ENCODE data around the gene HBM.
"Not testable (repeated sequence)": the region's sequence is repeated elsewhere in the genome, so short reads cannot be mapped to it uniquely, and the experiment has no call there.

The HBM gene

DNA sequence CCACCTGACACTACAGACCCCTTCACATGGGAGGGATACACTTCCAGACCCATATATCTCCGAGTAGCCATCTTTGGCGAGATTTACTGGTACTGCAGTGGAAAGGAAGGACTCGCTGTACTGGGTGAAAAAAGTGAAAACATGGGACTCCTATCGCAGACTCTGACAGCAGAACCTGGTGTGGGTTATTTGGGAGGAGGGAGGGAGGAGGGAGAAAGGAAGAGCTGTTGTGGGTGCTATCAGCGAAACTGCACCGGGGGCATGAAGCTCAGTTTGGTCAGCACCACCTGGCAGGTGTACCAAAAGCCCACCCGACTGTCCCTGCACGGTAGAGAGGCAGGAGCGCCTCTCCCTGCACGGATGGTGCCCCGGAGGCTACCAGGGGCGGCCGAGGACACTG is 19.4 kb downstream of the HBM start:
- no peak for DNase-seq (ENCODE audit: low spot score)

- no peak for DNase-seq (ENCODE audit: low spot score)
Observed at GRCh38 chr16:185691-186090, 19.9 kb downstream of the HBM start.

DNA sequence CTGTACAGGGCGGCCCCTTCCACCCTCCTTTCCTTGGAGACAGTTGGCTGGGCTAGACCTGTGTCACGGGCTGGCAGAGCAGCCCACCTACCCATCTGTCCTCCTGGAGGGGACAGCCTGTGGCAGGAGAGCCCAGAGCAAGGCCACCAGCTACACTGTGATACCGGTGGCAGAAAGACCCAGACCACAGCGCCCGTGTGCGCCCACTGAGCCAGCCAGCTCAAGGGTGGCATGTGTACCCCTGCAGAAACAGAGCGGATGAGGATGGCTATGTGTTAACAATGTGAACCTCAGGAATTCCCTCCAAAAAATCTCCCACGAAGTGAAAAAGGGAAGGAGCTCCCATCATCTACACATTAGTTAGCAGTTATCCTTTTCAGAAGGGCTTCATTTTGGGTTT is 21.6 kb downstream of the HBM start:
- DNase-seq (ENCODE audit: low spot score), result no peak

DNA sequence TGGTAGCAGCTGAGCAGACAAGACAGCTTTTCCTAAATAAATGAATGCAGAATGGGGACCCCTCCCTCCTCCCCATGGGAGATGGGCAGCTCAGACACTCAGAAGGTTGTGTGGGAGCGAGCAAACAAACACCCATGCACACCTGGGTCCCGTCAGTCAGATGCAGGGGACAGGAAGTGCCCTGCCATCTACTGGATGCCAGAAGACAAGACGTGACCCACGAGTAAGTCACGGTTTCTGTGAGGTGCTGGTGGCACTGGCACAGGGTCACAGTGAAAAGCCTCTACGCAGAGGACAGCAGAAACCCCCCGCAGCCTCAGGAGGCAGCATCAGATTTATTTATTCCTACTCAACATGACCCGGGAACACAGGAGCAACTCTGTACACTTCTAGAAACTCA is 22.9 kb downstream of the HBM start:
- no peak for DNase-seq (ENCODE audit: low spot score)

- no peak for DNase-seq (ENCODE audit: low spot score)
Observed at GRCh38 chr16:189604-190186, 23.9 kb downstream of the HBM start.

DNA sequence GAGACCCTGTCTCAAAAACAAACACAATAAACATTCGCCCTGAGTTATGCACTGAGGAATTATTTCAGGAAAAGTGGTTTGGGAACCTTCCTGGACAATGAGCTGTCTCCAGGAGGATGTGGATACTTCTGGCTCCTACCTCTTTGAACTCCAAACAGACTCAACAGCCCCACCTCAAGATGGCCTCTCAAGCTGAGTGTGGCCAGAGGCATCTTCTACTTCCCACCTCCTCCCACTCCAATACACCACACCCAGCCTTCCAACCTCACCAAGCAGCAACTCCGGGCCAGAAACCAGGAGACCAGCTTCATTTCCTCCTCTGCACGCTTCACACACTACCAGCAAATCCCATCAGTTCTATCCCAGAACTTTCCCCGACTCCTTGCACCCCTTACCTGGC is 26.1 kb downstream of the HBM start:
- DNase-seq (ENCODE audit: low spot score), result no peak

- no peak for DNase-seq (ENCODE audit: low spot score)
Observed at GRCh38 chr16:192686-193085, 26.9 kb downstream of the HBM start.

- no peak for DNase-seq (ENCODE audit: low spot score)
Observed at GRCh38 chr16:193441-193840, 27.7 kb downstream of the HBM start.

GRCh38 chr16:194516-194915 is 28.7 kb downstream of the HBM start:
- DNase-seq (ENCODE audit: low spot score), result no peak

DNA sequence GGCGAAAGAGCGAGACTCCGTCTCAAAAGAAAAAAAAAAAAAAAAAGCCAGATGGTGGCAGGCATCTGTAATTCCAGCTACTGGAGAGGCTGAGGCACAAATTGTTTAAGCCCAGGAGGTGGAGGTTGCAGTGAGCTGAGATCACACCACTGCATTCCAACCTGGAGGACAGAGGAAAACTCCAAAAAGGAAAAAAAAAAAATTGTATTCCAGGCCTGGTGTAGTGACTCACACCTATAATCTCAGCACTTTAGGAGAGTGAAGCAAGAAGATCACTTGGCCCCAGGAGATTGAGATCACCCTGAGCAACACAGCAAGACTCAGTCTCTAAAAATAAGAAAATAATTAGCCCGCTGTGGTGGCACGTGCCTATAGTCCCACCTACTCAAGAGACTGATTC is 34.6 kb downstream of the HBM start:
- no peak for DNase-seq (ENCODE audit: low spot score)

DNA sequence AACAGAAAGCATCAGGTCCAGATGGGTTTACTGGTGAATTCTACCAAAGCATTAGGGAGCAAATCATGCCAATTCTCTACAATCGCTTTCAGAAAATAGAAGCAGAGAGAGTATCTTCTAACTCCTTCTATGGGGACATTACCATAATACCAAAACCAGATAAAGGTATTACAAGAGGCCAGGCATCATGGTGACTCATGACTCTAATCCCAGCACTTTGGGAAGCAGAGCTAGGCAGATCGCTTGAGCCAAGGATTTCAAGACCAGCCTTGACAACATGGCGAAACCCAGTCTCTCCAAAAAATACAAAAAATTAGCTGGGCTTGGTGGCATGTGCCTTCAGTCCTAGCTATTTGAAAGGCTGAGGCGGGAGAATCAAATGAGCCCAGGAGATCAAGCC is 37.5 kb downstream of the HBM start:
- no peak for DNase-seq (ENCODE audit: low spot score)

- not testable (repeated sequence) for DNase-seq (ENCODE audit: low spot score)
Observed at GRCh38 chr16:204046-204445, 38.3 kb downstream of the HBM start.

DNA sequence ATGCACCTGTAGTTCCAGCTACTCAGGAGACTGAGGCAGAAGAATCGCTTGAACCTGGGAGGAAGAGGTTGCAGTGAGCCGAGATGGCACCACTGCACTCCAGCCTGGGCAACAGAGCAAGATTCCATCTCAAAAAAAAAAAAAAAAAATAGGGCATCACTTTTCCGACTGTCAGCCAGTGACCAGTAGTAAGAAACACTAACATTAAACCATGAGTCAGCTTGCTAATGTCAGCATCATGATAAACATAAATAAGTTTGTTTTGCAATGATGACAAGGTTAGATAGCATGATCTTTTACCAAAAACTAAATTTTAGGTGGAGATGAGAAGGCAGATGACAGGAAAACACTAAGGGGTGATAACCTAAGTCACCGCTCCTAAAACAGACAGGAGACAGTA is 43.6 kb downstream of the HBM start:
- not testable (repeated sequence) for DNase-seq (ENCODE audit: low spot score)

DNA sequence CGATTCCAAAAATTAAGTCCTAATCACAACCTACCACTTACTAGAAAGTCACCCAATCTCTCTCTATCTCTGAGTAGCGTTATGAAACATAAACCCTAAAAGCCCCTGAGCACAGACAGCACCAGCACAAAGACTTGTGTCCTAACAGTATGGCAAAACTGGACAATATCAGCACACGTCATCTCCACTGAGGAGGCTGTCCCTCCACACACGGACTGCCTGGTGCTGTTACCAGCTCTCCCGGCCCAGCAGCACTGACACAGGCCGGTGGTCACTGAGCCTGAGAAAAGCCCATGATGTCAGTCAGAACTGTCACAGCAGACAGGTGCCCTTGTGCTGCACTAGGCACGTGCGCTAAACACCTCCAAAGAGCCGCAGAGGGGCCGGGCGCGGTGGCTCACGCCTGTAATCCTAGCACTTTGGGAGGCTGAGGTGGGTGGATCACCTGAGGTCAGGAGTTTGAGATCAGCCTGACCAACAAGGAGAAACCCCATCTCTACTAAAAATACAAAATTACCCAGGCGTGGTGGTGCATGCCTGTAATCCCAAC is 45.9 kb downstream of the HBM start:
- not testable (repeated sequence) for DNase-seq (ENCODE audit: low spot score)

GRCh38 chr16:212999-213398 is 47.2 kb downstream of the HBM start:
- no peak for DNase-seq (ENCODE audit: low spot score)
